H1 (cell line): ENCODE measurements around the gene INVS. TPM values are rescaled to one million over a fixed set of nuclear protein-coding genes. Genes with fewer than 3 reads are reported as not detected.

Source experiments
- CTCF ChIA-PET: fragments of 300-600 bp; sonication (Branson Sonifier 250); formaldehyde crosslinking; loops from one replicate; lab custom pipeline; 2021; ENCODE audit not compliant: partially characterized antibody; lab: Charles Lee
- POLR2A ChIA-PET: fragments of 300-600 bp; sonication (Branson Sonifier 250); formaldehyde crosslinking; loops from one replicate; lab custom pipeline; 2021; ENCODE audit warnings: inconsistent platforms; ENCODE audit not compliant: partially characterized antibody; lab: Charles Lee
- DNase-seq, 2 experiments: peaks; one replicate each; pipeline versions ENCODE4 v3.0.0 to v3.0.0-alpha.2; 2010 to 2022; ENCODE audit warnings: low spot score in 2 of 2, low read depth in 1 of 2, mixed read lengths in 1 of 2
- FAIRE-seq: peaks from 2 replicates; lab custom pipeline; 2011; peaks lifted over from hg19 to GRCh38; lab: Jason Lieb, UNC
- H2AFZ ChIP-seq: 2 replicates; pipeline ENCODE4 v1.8.1; 2012; ENCODE audit warnings: low read length, inconsistent platforms
- H2AK5ac ChIP-seq: 2 replicates; pipeline ENCODE4 v1.6.1; 2013; ENCODE audit warnings: low read depth, low read length
- H2BK120ac ChIP-seq: replicated peaks from 2 replicates; pipeline ENCODE3; 2013; ENCODE audit warnings: low read depth, low read length, inconsistent platforms
- H2BK12ac ChIP-seq: 2 replicates; pipeline ENCODE4 v1.6.1; 2013; ENCODE audit warnings: low read depth, low read length
- H2BK15ac ChIP-seq: 2 replicates; pipeline ENCODE4 v1.6.1; 2013; ENCODE audit warnings: low read length
- H2BK20ac ChIP-seq: 2 replicates; pipeline ENCODE4 v1.6.1; 2013; ENCODE audit warnings: low read length
- H2BK5ac ChIP-seq: 2 replicates; pipeline ENCODE4 v1.6.1; 2013; ENCODE audit warnings: low read depth, low read length
- H3K14ac ChIP-seq: 2 replicates; pipeline ENCODE4 v1.6.1; 2013; ENCODE audit warnings: inconsistent platforms; ENCODE audit not compliant: insufficient read length
- H3K18ac ChIP-seq: 2 replicates; pipeline ENCODE4 v1.6.1; 2013; ENCODE audit warnings: low read length; ENCODE audit errors: extremely low read depth
- H3K23ac ChIP-seq: 2 replicates; pipeline ENCODE4 v1.6.1; 2013; ENCODE audit warnings: inconsistent platforms; ENCODE audit not compliant: insufficient read length
- H3K23me2 ChIP-seq: 2 replicates; pipeline ENCODE4 v1.6.1; 2013; ENCODE audit warnings: low read depth, low read length
- H3K27ac ChIP-seq: 2 replicates; pipeline ENCODE4 v1.6.1; 2011; ENCODE audit warnings: low read depth, low read length, inconsistent platforms
- H3K27me3 ChIP-seq, 4 experiments: replicated peaks in 1 of 4; 1 replicate in 1 of 4; 2 replicates in 3 of 4; pipeline versions ENCODE4 v1.6.1 to v1.8.1; 2011 to 2013; ENCODE audit warnings: low read length in 3 of 4, mild to moderate bottlenecking in 3 of 4, inconsistent platforms in 2 of 4, mixed read lengths in 2 of 4, moderate library complexity in 1 of 4; ENCODE audit not compliant: control insufficient read depth in 3 of 4, insufficient read depth in 3 of 4; ENCODE audit errors: extremely low read depth in 1 of 4
- H3K36me3 ChIP-seq, 4 experiments: 2 replicates each; pipeline versions ENCODE4 v1.6.1 to v1.8.1; 2011 to 2013; ENCODE audit warnings: mild to moderate bottlenecking in 4 of 4, low read length in 3 of 4, moderate library complexity in 2 of 4, control low read depth in 1 of 4, inconsistent platforms in 1 of 4; ENCODE audit not compliant: insufficient read depth in 4 of 4, control insufficient read depth in 2 of 4
- H3K4ac ChIP-seq: replicated peaks from 2 replicates; pipeline ENCODE3; 2013; ENCODE audit warnings: low read length, low read depth, mixed read lengths, inconsistent platforms; ENCODE audit not compliant: insufficient read length
- H3K4me1 ChIP-seq, 4 experiments: replicated peaks in 1 of 4; 1 replicate in 1 of 4; 2 replicates in 3 of 4; pipeline versions ENCODE4 v1.6.1 to v1.8.1; 2011 to 2013; ENCODE audit warnings: low read length in 3 of 4, inconsistent platforms in 2 of 4, mixed read lengths in 1 of 4; ENCODE audit not compliant: insufficient read depth in 4 of 4, control insufficient read depth in 3 of 4
- H3K4me2 ChIP-seq, 2 experiments: 2 replicates each; pipeline versions ENCODE4 v1.6.1 to v1.8.1; 2011 to 2013; ENCODE audit warnings: low read depth in 2 of 2, low read length in 2 of 2, control low read depth in 1 of 2, inconsistent platforms in 1 of 2, mild to moderate bottlenecking in 1 of 2; ENCODE audit not compliant: insufficient read depth in 1 of 2
- H3K4me3 ChIP-seq, 4 experiments: fragments of 200-600, 300-600 bp in 1 of 4; sonication (generic), shearing (Covaris generic), sonication (Bioruptor Twin) in 1 of 4; 2 replicates each; pipeline versions ENCODE4 v1.5.1 to v1.8.1; 2011 to 2016; ENCODE audit warnings: low read length in 4 of 4, low read depth in 3 of 4, control low read depth in 2 of 4, inconsistent platforms in 2 of 4, mild to moderate bottlenecking in 2 of 4, mixed read lengths in 1 of 4, moderate library complexity in 1 of 4; ENCODE audit not compliant: insufficient read depth in 2 of 4; ENCODE audit errors: extremely low read depth in 1 of 4
- H3K56ac ChIP-seq: replicated peaks from 2 replicates; pipeline ENCODE3; 2013; ENCODE audit warnings: low read depth, mild to moderate bottlenecking, mixed read lengths, low read length, inconsistent platforms; ENCODE audit not compliant: insufficient read length
- H3K79me1 ChIP-seq: 2 replicates; pipeline ENCODE4 v1.6.1; 2013; ENCODE audit warnings: low read depth, low read length, control low read depth
- H3K79me2 ChIP-seq, 2 experiments: 2 replicates each; pipeline versions ENCODE4 v1.6.1 to v1.8.1; 2012 to 2013; ENCODE audit warnings: low read length in 2 of 2, mild to moderate bottlenecking in 2 of 2, inconsistent platforms in 1 of 2; ENCODE audit not compliant: insufficient read depth in 2 of 2, control insufficient read depth in 1 of 2
- H3K9ac ChIP-seq, 4 experiments: replicated peaks in 1 of 4; 1 replicate in 1 of 4; 2 replicates in 3 of 4; pipeline versions ENCODE4 v1.6.1 to v1.8.1; 2011 to 2013; ENCODE audit warnings: low read depth in 3 of 4, low read length in 3 of 4, control low read depth in 2 of 4, mild to moderate bottlenecking in 2 of 4, moderate library complexity in 2 of 4, inconsistent platforms in 1 of 4; ENCODE audit errors: extremely low read depth in 1 of 4
- H3K9me3 ChIP-seq, 2 experiments: 2 replicates each; pipeline versions ENCODE4 v1.6.1 to v1.8.1; 2012 to 2013; ENCODE audit warnings: mild to moderate bottlenecking in 2 of 2, moderate library complexity in 2 of 2, control low read depth in 1 of 2, inconsistent platforms in 1 of 2, low read depth in 1 of 2, low read length in 1 of 2, mixed read lengths in 1 of 2; ENCODE audit not compliant: insufficient read depth in 2 of 2
- H4K20me1 ChIP-seq, 2 experiments: replicated peaks in 1 of 2; 2 replicates each; pipeline versions ENCODE3 to v1.8.1; 2011 to 2013; ENCODE audit warnings: inconsistent platforms in 2 of 2, low read length in 2 of 2, mild to moderate bottlenecking in 1 of 2; ENCODE audit not compliant: insufficient read depth in 2 of 2, control insufficient read depth in 1 of 2
- H4K5ac ChIP-seq: 2 replicates; pipeline ENCODE4 v1.6.1; 2013; ENCODE audit warnings: low read length, low read depth, mixed read lengths, inconsistent platforms; ENCODE audit not compliant: insufficient read length
- H4K8ac ChIP-seq: 2 replicates; pipeline ENCODE4 v1.8.0; 2013; ENCODE audit warnings: mild to moderate bottlenecking, moderate library complexity, low read length, inconsistent platforms; ENCODE audit not compliant: insufficient read depth; ENCODE audit errors: extremely low read depth
- H4K91ac ChIP-seq: replicated peaks from 2 replicates; pipeline ENCODE3; 2013; ENCODE audit warnings: low read length, mixed read lengths, inconsistent platforms; ENCODE audit not compliant: insufficient read length
- BRCA1 ChIP-seq: IDR thresholded peaks from 2 replicates; pipeline ENCODE4 v1.6.1; 2012; ENCODE audit warnings: low read depth, low read length, improper control_type of control experiment
- CBX5 ChIP-seq: fragments of 300-800, 300-1000 bp; sonication (generic); IDR thresholded peaks from 2 replicates; pipeline ENCODE4 v1.7.1; 2016; ENCODE audit warnings: antibody characterized with exemption, low read length, low read depth
- CHD2 ChIP-seq: IDR thresholded peaks from 2 replicates; pipeline ENCODE4 v1.6.1; 2012; ENCODE audit warnings: low read length, improper control_type of control experiment
- CREB1 ChIP-seq: IDR thresholded peaks from 2 replicates; pipeline ENCODE4 v1.6.1; 2012; ENCODE audit warnings: inconsistent platforms
- EP300 ChIP-seq, 2 experiments: IDR thresholded peaks; 1 replicate in 1 of 2; 2 replicates in 1 of 2; pipeline ENCODE4 v1.6.1; 2011 to 2012; ENCODE audit warnings: low read depth in 2 of 2, low read length in 2 of 2, mild to moderate bottlenecking in 2 of 2, borderline replicate concordance in 1 of 2, inconsistent platforms in 1 of 2, moderate library complexity in 1 of 2
- GABPA ChIP-seq: IDR thresholded peaks from 2 replicates; pipeline ENCODE4 v1.6.1; 2011; ENCODE audit warnings: mild to moderate bottlenecking, low read length, moderate library complexity, borderline replicate concordance; ENCODE audit not compliant: insufficient read depth
- GTF2F1 ChIP-seq: IDR thresholded peaks from 2 replicates; pipeline ENCODE4 v1.6.1; 2012; ENCODE audit warnings: low read depth, low read length, improper control_type of control experiment, borderline replicate concordance
- PHF8 ChIP-seq: fragments of 200-600 bp; sonication (generic); conservative IDR thresholded peaks from 2 replicates; pipeline ENCODE4 v1.7.1; 2012; ENCODE audit warnings: low read depth, mild to moderate bottlenecking, inconsistent platforms, low read length, moderate library complexity
- RFX5 ChIP-seq: IDR thresholded peaks from 2 replicates; pipeline ENCODE4 v1.6.1; 2011; ENCODE audit warnings: low read depth, low read length, improper control_type of control experiment, borderline replicate concordance
- SP2 ChIP-seq: IDR thresholded peaks from 2 replicates; pipeline ENCODE4 v1.6.1; 2012; ENCODE audit warnings: mild to moderate bottlenecking, low read length, inconsistent platforms
- TAF1 ChIP-seq: IDR thresholded peaks from 2 replicates; pipeline ENCODE4 v1.6.1; 2011; ENCODE audit warnings: mild to moderate bottlenecking, low read depth, low read length
- ZNF274 ChIP-seq: IDR thresholded peaks from 2 replicates; pipeline ENCODE4 v1.7.0; 2012; ENCODE audit warnings: low read length, borderline replicate concordance; ENCODE audit errors: extremely low read depth
- WGBS, 2 experiments: shearing (Covaris generic) in 1 of 2; methylation state at CpG; one replicate each; pipeline versions ENCODE4 v1.1.6 to v1.1.7; 2013 to 2015; ENCODE audit warnings: low lambda C conversion rate in 2 of 2, mixed read lengths in 2 of 2, inconsistent platforms in 1 of 2, low coverage in 1 of 2, missing lambda C conversion rate in 1 of 2; ENCODE audit not compliant: insufficient replicate concordance in 2 of 2, insufficient coverage in 1 of 2, insufficient read length in 1 of 2; ENCODE audit errors: extremely low coverage in 1 of 2, missing lambda C conversion rate in 1 of 2; 5-methylcytosine and 5-hydroxymethylcytosine counted together
- polyA plus RNA-seq, 7 experiments: library from polyadenylated mRNA; depleted of rRNA in 3 of 7; stranded (reverse) in 5 of 7; unstranded in 2 of 7; fragments of >200 nt in 5 of 7; fragments of 200-250 nt in 2 of 7; gene quantifications; 1 replicate in 5 of 7; 2 replicates in 1 of 7; 4 replicates in 1 of 7; pipeline versions ENCODE4 v1.2.1 to v1.2.3, GENCODE V29; 2011 to 2013; ENCODE audit warnings: missing spikeins in 2 of 7, mixed read lengths in 2 of 7
- total RNA-seq: library from RNA; stranded (reverse); fragmentation: NEBNext Ultra II Directional; extraction: Animal tissue kit (Norgen Biotek cat#: 25700); gene quantifications from 2 replicates; pipeline ENCODE4 v1.2.1, GENCODE V29; 2021
- TF ChIP-seq, protein P1 (sequence below): IDR thresholded peaks from 2 replicates; pipeline ENCODE4 v1.6.1; 2012; ENCODE audit warnings: low read length, inconsistent platforms

Gene INVS
- total and polyA plus RNA-seq, 2 of the 8 experiments (the other 6 are each of a cell fraction or from before 2014, with no cell fraction given) = 4.1 to 6.9 TPM

- Histone ChIP-seq H3K23me2 (no peaks in the 10 kb centered on the region), H4K20me1 (no peaks in the 10 kb centered on the region), H3K23ac (no peak overlapping the region), H2BK5ac (no peak overlapping the region), H2BK120ac (no peak overlapping the region), H2BK20ac (no peak overlapping the region), H2BK12ac (no peak overlapping the region), H3K18ac (no peak overlapping the region), H3K79me1 (no peaks in the 10 kb centered on the region; the same call in 1 of the 2 replicates), H3K9me3 (0 out of 4 replicates have a peak, but pooled peaks cover 0 to 2% of the 10 kb centered on the region in 2 experiments), H4K8ac (no peak overlapping the region), H2BK15ac (no peak overlapping the region), H2AK5ac (no peak overlapping the region), H4K91ac (no peak overlapping the region), H3K4me1 (no peaks in the 10 kb centered on the region), H3K14ac (no peak overlapping the region), H3K79me2 (no peaks in the 10 kb centered on the region), H3K4me3 (no peak overlapping the region), H3K56ac (no peak overlapping the region), H3K4me2 (no peak overlapping the region), H3K9ac (no peak overlapping the region), H3K4ac (no peak overlapping the region), H2AFZ (no peak overlapping the region), H3K36me3 (peaks cover 0 to 11% (median 0%) of the 10 kb centered on the region in 4 experiments; a peak in 2 of 8 replicates), H4K5ac (no peak overlapping the region), H3K27me3 (no peaks in the 10 kb centered on the region), H3K27ac (no peak overlapping the region)
- CTCF ChIA-PET = interaction anchor here (1.2 to 1.4 kb wide), 3 partner anchors 14 to 66 kb away, joined by 3 to 7 read pairs (median 4); no protein-coding TSS in a partner anchor
- no peak for FAIRE-seq
- POLR2A ChIA-PET = interaction anchor here (0.6 kb wide), 1 partner anchor 25 kb away, joined by 3 read pairs; no protein-coding TSS in a partner anchor
- DNase-seq = no peak
- WGBS, 2 experiments = 95% methylated on average over 4 of the region's 4 CpGs; no CpG with 5 or more reads in 1 of the 2 experiments
- no peak for TF ChIP-seq CREB1
- no peak for TF ChIP-seq SP2
- no peak for TF ChIP-seq GTF2F1
- no peak for TF ChIP-seq PHF8
- TF ChIP-seq, protein P1, sequence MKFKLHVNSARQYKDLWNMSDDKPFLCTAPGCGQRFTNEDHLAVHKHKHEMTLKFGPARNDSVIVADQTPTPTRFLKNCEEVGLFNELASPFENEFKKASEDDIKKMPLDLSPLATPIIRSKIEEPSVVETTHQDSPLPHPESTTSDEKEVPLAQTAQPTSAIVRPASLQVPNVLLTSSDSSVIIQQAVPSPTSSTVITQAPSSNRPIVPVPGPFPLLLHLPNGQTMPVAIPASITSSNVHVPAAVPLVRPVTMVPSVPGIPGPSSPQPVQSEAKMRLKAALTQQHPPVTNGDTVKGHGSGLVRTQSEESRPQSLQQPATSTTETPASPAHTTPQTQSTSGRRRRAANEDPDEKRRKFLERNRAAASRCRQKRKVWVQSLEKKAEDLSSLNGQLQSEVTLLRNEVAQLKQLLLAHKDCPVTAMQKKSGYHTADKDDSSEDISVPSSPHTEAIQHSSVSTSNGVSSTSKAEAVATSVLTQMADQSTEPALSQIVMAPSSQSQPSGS = no peak
- TF ChIP-seq EP300 (IDR thresholded peaks at IDR 0.05; ENCODE audit: borderline replicate concordance in 1 of 2, low read depth in 2 of 2, low read length in 2 of 2) = no peak
- TF ChIP-seq ZNF274 = no peak
- no peak for TF ChIP-seq RFX5
- no peak for TF ChIP-seq TAF1
- no peak for TF ChIP-seq BRCA1
- TF ChIP-seq CBX5 = no peak
- no peak for TF ChIP-seq CHD2
- no peak for TF ChIP-seq GABPA
These were observed 183.3 kb downstream of the INVS start for GRCh38 chr9:100282388-100282719.
